Natural killer cell (primary cell): Measurements from ENCODE around the gene SUSD3. TPM values are rescaled to one million over a fixed set of nuclear protein-coding genes. Genes with fewer than 3 reads are reported as not detected.

ENCODE experiments used
- ATAC-seq, 3 donors: fragments of 150-1000 bp in 2 of 3; fragments of 200-7000 bp in 1 of 3; cut with Tn5 transposase; 1 replicate in 1 of 3; 2 replicates in 2 of 3; pipeline ENCODE4 v1.10.0; 2021; ENCODE audit warnings: mild to moderate bottlenecking in 2 of 3, moderate library complexity in 2 of 3
- DNase-seq, 2 donors: peaks; one replicate each; pipeline versions ENCODE4 v3.0.0 to v3.0.0-alpha.2; 2013 to 2021; ENCODE audit warnings: mixed read lengths in 1 of 2
- H3K27ac ChIP-seq: one replicate; pipeline ENCODE4 v1.5.1; 2013; ENCODE audit warnings: mild to moderate bottlenecking, low read length
- H3K27me3 ChIP-seq: one replicate; pipeline ENCODE4 v1.6.1; 2013; ENCODE audit warnings: low read length; ENCODE audit not compliant: control insufficient read depth, insufficient read depth
- H3K36me3 ChIP-seq: one replicate; pipeline ENCODE4 v1.6.1; 2013; ENCODE audit warnings: low read length; ENCODE audit not compliant: control insufficient read depth, insufficient read depth
- H3K4me1 ChIP-seq: one replicate; pipeline ENCODE4 v1.6.1; 2013; ENCODE audit warnings: low read length; ENCODE audit not compliant: control insufficient read depth, insufficient read depth
- H3K4me3 ChIP-seq: one replicate; pipeline ENCODE4 v1.5.1; 2013; ENCODE audit warnings: low read length
- H3K9me3 ChIP-seq: one replicate; pipeline ENCODE4 v1.6.1; 2013; ENCODE audit warnings: low read length; ENCODE audit not compliant: control insufficient read depth, insufficient read depth
- H3K27ac Mint-ChIP-seq, 2 donors: one replicate each; pipeline ENCODE4 v1.8.0; 2022; ENCODE audit warnings: mild to moderate bottlenecking in 2 of 2, mixed read lengths in 2 of 2, moderate library complexity in 1 of 2
- H3K27me3 Mint-ChIP-seq, 2 donors: one replicate each; pipeline ENCODE4 v1.8.0; 2022; ENCODE audit warnings: low read depth in 2 of 2, mixed read lengths in 2 of 2
- H3K36me3 Mint-ChIP-seq: one replicate; pipeline ENCODE4 v1.8.0; 2022; ENCODE audit warnings: mixed read lengths
- H3K4me1 Mint-ChIP-seq, 2 donors: one replicate each; pipeline ENCODE4 v1.8.0; 2022; ENCODE audit warnings: mixed read lengths in 2 of 2
- H3K4me3 Mint-ChIP-seq: one replicate; pipeline ENCODE4 v1.8.0; 2022; ENCODE audit warnings: mild to moderate bottlenecking, moderate library complexity, mixed read lengths
- H3K9me3 Mint-ChIP-seq, 2 donors: one replicate each; pipeline ENCODE4 v1.8.0; 2022; ENCODE audit warnings: mixed read lengths in 2 of 2
- CTCF ChIP-seq: fragments of 200-600 bp; IDR thresholded peaks from one replicate; pipeline ENCODE4 v1.8.0; 2022; ENCODE audit warnings: antibody characterized with exemption
- WGBS: methylation state at CpG from one replicate; pipeline ENCODE4 v1.1.7; 2013; ENCODE audit warnings: missing lambda C conversion rate; ENCODE audit not compliant: insufficient coverage; 5-methylcytosine and 5-hydroxymethylcytosine counted together
- intact Hi-C: fragments of 100-400 bp; cut with micrococcal nuclease; formaldehyde crosslinking; loops from one replicate; pipeline ENCODE4 v1.14.2; 2022
- total RNA-seq, 4 donors: library from RNA; stranded (reverse); fragments of 120-200 nt in 1 of 4; gene quantifications; one replicate each; pipeline versions ENCODE4 v1.2.3 to v1.2.4, GENCODE V29; 2013 to 2022

The SUSD3 gene
- total RNA-seq, 3 donors from 2014 or later (not counting 1 experiment from before 2014, with no cell fraction given): 1.2 to 2.1 (median 1.8) TPM

GRCh38 chr9:93111371-93112115, 53.0 kb downstream of the SUSD3 start:
- Mint-ChIP-seq H3K4me3 (no peak overlapping the region), H3K27me3 (no peaks in the 10 kb centered on the region), H3K36me3 (peaks cover 7% of the 10 kb centered on the region), H3K9me3 (no peaks in the 10 kb centered on the region), H3K4me1 (peaks cover 12 to 25% of the 10 kb centered on the region in 2 donors), H3K27ac (peak overlapping the region; percentile 18 to 65)
- intact Hi-C loops: no loop called here
- ATAC-seq: peak in 1 of 3 donors; percentile 12
- Histone ChIP-seq H3K4me3 (no peak overlapping the region), H3K27ac (no peak overlapping the region), H3K36me3 (peaks cover 43% of the 10 kb centered on the region), H3K27me3 (no peaks in the 10 kb centered on the region), H3K9me3 (no peaks in the 10 kb centered on the region), H3K4me1 (peaks cover 68% of the 10 kb centered on the region)
- no peak for DNase-seq
- WGBS: 72% methylated on average over 18 of the region's 18 CpGs
- TF ChIP-seq CTCF: no peak

- H3K36me3 ChIP-seq: peaks cover 43% of the 10 kb centered on the region
- peak overlapping the region in 1 of 2 donors; percentile 65 for H3K27ac Mint-ChIP-seq
- no peaks in the 10 kb centered on the region for H3K27me3 Mint-ChIP-seq
- intact Hi-C loops: no loop called here
- H3K9me3 ChIP-seq: no peaks in the 10 kb centered on the region
- ATAC-seq: no peak
- H3K36me3 Mint-ChIP-seq: peaks cover 7% of the 10 kb centered on the region
- no peak overlapping the region for H3K27ac ChIP-seq
- peaks cover 12 to 25% of the 10 kb centered on the region in 2 donors for H3K4me1 Mint-ChIP-seq
- H3K9me3 Mint-ChIP-seq: no peaks in the 10 kb centered on the region
- TF ChIP-seq CTCF: no peak
- peaks cover 71% of the 10 kb centered on the region for H3K4me1 ChIP-seq
- no peak overlapping the region for H3K4me3 Mint-ChIP-seq
- H3K4me3 ChIP-seq: no peak overlapping the region
- no peaks in the 10 kb centered on the region for H3K27me3 ChIP-seq
- WGBS: 91% methylated on average over 15 of the region's 15 CpGs
- DNase-seq: peak in 1 of 2 donors; percentile 15
These were observed 53.8 kb downstream of the SUSD3 start for GRCh38 chr9:93112116-93112863.

GRCh38 chr9:93112864-93113389, 54.4 kb downstream of the SUSD3 start:
- DNase-seq (peak in 1 of 2 donors; percentile 14), ATAC-seq (no peak)
- Mint-ChIP-seq H3K4me3 (no peak overlapping the region), H3K4me1 (peaks cover 12 to 25% of the 10 kb centered on the region in 2 donors), H3K9me3 (no peaks in the 10 kb centered on the region), H3K27ac (no peak overlapping the region), H3K36me3 (peaks cover 7% of the 10 kb centered on the region), H3K27me3 (no peaks in the 10 kb centered on the region)
- WGBS: 93% methylated on average over 10 of the region's 13 CpGs
- no peaks in the 10 kb centered on the region for H3K9me3 ChIP-seq
- peaks cover 40% of the 10 kb centered on the region for H3K36me3 ChIP-seq
- intact Hi-C loops: no loop called here
- H3K4me3 ChIP-seq: no peak overlapping the region
- H3K27me3 ChIP-seq: no peaks in the 10 kb centered on the region
- no peak for TF ChIP-seq CTCF
- H3K4me1 ChIP-seq: peaks cover 68% of the 10 kb centered on the region
- no peak overlapping the region for H3K27ac ChIP-seq
